ENCODE results near the gene STARD13.

STARD13 gene

GRCh38 chr13:33116321-33117010 is 169.1 kb downstream of the STARD13 start:
- DNase-seq (ENCODE audit: low read depth): no peak

- no peak for DNase-seq (ENCODE audit: low read depth)
Observed at GRCh38 chr13:33115274-33115673, 170.3 kb downstream of the STARD13 start.

DNA sequence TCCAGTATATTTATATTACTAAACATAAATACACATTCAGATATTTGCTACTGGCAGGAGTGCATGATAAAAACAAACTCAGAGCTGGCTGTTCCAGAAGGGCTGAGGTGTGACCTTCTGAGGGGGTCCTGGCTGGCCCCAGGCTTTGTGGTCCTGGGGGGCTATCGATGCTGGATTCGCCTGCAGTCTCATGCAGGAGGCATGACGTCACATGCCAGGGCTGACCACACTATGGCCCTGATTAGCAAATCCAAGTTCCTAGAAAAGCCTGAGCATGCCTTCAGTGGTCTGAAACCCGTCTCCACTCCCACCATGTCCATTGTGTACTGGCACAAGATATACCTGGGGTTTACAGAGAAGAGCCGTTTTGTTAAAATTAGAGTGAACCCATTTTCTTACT is 171.4 kb downstream of the STARD13 start:
- DNase-seq (ENCODE audit: low read depth): no peak

GRCh38 chr13:33112766-33113165 is 172.8 kb downstream of the STARD13 start:
- DNase-seq (ENCODE audit: low read depth): no peak

- DNase-seq (ENCODE audit: low read depth): no peak
Observed at GRCh38 chr13:33111414-33112110, 174.0 kb downstream of the STARD13 start.

GRCh38 chr13:33110713-33111413 is 174.7 kb downstream of the STARD13 start:
- DNase-seq (ENCODE audit: low read depth): no peak

- no peak for DNase-seq (ENCODE audit: low read depth)
Observed at GRCh38 chr13:33110386-33110712, 175.2 kb downstream of the STARD13 start.

DNA sequence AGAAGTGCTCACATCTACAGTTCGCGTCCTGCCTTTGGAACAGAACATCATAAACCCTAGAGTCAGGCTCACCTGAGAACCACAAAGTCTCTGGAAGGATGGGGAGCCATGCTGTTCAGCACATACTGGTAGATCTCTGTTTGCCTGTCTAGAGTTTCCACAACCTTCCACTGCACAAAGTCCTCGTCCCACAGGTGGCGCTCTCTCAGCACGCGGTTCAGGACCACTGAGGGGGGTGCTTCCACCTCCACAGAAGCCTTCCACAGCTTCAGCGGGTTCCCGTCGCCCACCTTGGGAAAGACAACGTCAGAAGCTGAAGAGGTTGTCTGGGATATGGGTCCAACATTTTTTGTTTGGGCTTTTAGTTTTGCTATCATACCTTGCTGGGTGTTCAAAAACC is 175.8 kb downstream of the STARD13 start:
- DNase-seq (ENCODE audit: low read depth): peak; percentile 24

DNA sequence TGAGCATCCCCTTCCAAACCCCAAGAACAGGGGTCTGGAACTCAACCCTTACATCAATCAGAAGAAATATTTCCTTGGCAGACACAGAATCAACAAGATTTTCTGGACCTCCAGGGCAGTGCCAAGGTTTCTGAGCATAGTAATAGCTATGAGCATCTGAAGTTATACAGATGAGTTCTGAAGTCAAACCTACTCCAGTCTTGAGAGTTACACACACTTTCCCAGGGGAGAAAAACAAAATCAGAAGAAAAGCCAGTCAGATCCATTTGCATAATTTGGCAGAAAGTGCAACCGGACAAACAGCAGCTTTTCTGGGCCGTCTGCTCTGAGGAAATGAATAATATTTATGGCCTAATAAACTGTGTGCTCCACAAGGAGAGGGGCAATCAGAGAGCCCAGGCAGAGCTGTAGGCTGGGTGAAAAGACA is 176.3 kb downstream of the STARD13 start:
- DNase-seq (ENCODE audit: low read depth): no peak

DNA sequence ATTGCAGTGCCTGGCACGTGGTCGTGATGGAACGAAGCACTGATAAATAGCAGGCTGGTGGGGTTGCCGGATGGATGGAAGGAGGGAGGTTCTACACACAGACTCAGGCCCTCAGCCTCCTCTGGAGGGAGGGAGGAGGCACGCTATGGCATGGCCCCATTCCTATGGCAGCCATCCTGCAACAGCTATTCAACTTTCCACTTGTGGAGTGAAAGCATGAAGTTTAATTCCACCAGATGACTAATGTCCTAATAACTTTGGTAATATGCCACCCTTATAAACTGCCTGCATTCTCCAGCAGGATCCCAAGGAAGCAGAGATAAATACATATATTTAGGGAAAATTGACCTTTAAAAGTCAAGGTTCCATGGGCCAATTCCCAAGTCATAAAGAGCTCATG is 176.9 kb downstream of the STARD13 start:
- DNase-seq (ENCODE audit: low read depth): peak; percentile 33

- no peak for DNase-seq (ENCODE audit: low read depth)
Observed at GRCh38 chr13:33107361-33107760, 178.2 kb downstream of the STARD13 start.

DNA sequence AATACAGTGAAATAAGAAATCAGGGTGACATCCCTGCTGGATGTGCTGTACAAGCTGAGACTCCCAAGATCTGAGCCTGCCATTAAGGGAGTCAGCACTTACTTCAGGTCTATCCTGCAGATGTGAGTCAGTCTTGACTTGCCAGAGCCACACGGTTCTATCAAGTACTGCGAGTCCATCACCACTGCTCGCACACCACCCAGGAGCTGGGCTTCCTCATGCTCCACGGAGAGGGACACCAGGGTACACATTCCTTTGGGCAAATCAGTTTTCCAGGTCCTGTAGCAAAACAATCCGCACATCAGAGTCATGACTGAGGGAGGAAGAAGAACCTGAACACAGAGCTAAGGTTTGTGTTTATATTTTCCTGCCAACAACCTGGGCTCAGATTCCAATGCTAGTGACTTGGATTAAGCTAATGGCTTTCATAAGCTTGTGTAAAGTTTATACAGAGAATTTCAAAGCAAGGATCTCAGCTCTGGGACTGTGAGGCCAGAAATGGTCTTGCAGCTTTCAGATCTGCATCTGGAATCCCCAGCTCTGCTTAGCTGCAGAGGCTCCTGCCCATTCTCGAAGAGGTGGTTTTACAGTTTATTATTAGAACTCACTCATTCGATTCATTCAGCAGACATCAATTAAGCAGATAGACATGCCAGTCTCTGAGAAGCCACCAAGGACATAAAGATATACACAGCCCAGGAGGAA is 178.7 kb downstream of the STARD13 start:
- no peak for DNase-seq (ENCODE audit: low read depth)

DNA sequence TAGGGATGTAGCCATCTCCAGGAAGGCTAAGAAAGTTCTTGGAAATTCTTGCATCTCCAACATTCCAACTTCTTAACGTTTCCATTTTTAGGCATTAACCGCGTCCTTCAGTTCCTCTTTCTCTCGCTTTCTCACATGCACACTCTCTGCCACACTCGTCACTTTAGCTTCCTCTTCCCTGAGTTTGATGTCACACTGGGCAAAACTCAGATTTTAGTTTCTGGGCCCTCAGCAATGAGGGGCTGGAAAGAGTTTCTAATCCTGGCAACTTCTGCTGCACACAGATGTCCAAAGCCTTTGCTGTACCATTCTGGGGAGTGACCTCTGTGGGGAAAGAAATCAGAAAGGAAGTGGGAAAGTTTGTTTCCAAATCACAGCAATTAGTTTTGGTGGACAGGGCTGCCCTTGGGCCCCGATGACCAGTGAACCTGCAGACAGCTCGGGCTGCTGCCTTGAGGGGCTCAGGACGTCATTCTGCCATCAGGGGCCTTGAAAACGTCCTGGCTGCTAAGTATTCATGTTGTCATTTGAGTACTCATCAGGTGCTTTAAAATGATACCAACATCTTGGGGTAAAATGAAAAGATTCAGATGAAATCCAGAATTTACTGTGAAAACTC is 180.1 kb downstream of the STARD13 start:
- DNase-seq (ENCODE audit: low read depth): no peak

GRCh38 chr13:33103457-33103856 is 182.1 kb downstream of the STARD13 start:
- DNase-seq (ENCODE audit: low read depth): no peak

GRCh38 chr13:33101835-33102234 is 183.7 kb downstream of the STARD13 start:
- DNase-seq (ENCODE audit: low read depth): no peak

DNA sequence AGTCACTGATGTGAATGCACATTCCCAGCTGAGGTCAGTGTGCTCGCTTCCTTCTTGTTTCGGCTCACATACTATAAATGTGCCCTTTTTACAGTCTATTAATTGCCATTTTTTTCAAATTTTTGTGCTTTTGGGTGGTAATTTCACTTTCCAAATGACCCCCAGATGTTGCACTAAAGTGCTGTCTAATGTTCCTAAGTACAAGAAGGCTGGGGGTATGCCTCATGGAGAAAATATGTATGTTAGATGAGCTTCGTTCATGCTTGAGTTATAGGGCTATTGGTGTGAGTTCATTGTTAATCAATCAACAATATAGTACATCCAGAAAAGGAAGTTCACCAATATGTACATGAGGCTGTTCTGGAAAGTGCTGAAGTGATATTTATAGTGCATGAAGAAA is 184.7 kb downstream of the STARD13 start:
- DNase-seq (ENCODE audit: low read depth): no peak

GRCh38 chr13:33099860-33100259 is 185.7 kb downstream of the STARD13 start:
- DNase-seq (ENCODE audit: low read depth): no peak

DNA sequence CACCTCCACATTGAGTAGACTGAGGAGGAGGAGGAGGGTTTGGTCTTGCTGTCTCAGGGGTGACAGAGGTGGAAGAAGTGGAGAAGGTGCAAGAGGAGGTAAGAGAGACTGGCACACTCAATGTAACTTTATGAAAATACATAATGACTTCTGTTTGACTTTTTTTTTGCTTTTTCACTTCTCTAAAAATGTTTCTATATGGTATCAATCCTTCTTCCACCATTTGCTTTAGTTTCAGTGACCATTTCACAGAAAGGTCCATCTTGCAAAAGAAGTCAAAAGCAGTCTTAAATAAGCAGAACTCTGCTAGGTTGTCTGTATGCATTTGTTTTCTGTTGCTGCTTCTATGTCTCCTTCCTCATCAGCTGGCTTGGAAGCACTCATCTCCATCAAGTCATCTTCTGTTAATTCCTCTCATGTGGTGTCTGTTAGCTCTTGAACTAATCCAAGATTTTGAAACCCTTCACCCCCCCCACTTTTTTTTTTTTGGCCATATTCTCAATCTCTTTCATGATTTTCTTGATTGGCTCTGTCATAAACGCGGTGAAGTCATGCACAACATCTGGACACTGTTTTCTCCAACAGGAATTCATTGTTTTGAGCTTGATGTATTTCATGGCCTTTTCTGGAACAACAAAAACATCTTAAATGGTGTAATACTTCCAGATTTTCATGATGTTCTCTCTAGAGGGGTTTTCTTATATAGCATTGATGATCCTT is 188.5 kb downstream of the STARD13 start:
- no peak for DNase-seq (ENCODE audit: low read depth)

GRCh38 chr13:33092073-33092987 is 193.2 kb downstream of the STARD13 start:
- no peak for DNase-seq (ENCODE audit: low read depth)

GRCh38 chr13:33091415-33091774 is 194.2 kb downstream of the STARD13 start:
- DNase-seq (ENCODE audit: low read depth): no peak

Data from ELR (cell line).